C4-2B (cell line): Measurements from ENCODE around the gene MPI.

Experiments
- H3K27ac ChIP-seq: fragments of 450-650 bp; 2 replicates; pipeline ENCODE4 v1.5.1; 2017
- CTCF ChIP-seq: fragments of 450-650 bp; conservative IDR thresholded peaks from 2 replicates; pipeline ENCODE4 v1.5.1; 2017; ENCODE audit warnings: mild to moderate bottlenecking
- ZFX ChIP-seq: fragments of 450-650 bp; IDR thresholded peaks from 2 replicates; pipeline ENCODE4 v1.6.1; 2017

Gene MPI

GRCh38 chr15:74937272-74937589, 47.4 kb downstream of the MPI start:
- peak overlapping the region; percentile 98 for H3K27ac ChIP-seq
- TF ChIP-seq ZFX (no peak), CTCF (no peak)

- peak; percentile 98 for TF ChIP-seq ZFX
- TF ChIP-seq CTCF, result no peak
- H3K27ac ChIP-seq, result peak within 1 kb of the TSS; percentile 98
These were observed 47.9 kb downstream of the MPI start, which contains the start of gene COX5A for GRCh38 chr15:74937590-74938371. TSS of gene COX5A (minus strand) at chr15:74938073. CDS start at chr15:74938014, 59 bp downstream.

GRCh38 chr15:74950078-74950908, 60.5 kb downstream of the MPI start:
- H3K27ac ChIP-seq, result no peak overlapping the region
- no peak for TF ChIP-seq ZFX
- peak; percentile 98 for TF ChIP-seq CTCF

GRCh38 chr15:74951006-74951405, 61.2 kb downstream of the MPI start:
- no peak for TF ChIP-seq ZFX
- TF ChIP-seq CTCF, result no peak
- H3K27ac ChIP-seq, result no peak overlapping the region
